Mesothelial cell of epicardium (in vitro differentiated cells): Measurements from ENCODE around the gene SND1. TPM values are rescaled to one million over a fixed set of nuclear protein-coding genes. Genes with fewer than 3 reads are reported as not detected.

Source experiments
- DNase-seq, 2 experiments: peaks; one replicate each; pipeline ENCODE4 v3.0.0; 2021; ENCODE audit warnings: low spot score in 2 of 2; ENCODE audit not compliant: unreplicated experiment in 2 of 2
- H3K27ac Mint-ChIP-seq: 2 replicates; pipeline ENCODE4 v1.8.0; 2021; ENCODE audit warnings: mixed read lengths
- H3K27me3 Mint-ChIP-seq: 2 replicates; pipeline ENCODE4 v1.8.0; 2021; ENCODE audit warnings: low read depth, mixed read lengths
- H3K36me3 Mint-ChIP-seq: 2 replicates; pipeline ENCODE4 v1.8.0; 2021; ENCODE audit warnings: mixed read lengths
- H3K4me1 Mint-ChIP-seq: 2 replicates; pipeline ENCODE4 v1.8.0; 2021; ENCODE audit warnings: mixed read lengths
- H3K4me3 Mint-ChIP-seq: 2 replicates; pipeline ENCODE4 v1.8.0; 2021; ENCODE audit warnings: mild to moderate bottlenecking, moderate library complexity, mixed read lengths
- H3K9me3 Mint-ChIP-seq: 2 replicates; pipeline ENCODE4 v1.8.0; 2021; ENCODE audit warnings: mixed read lengths
- CTCF ChIP-seq: fragments of 200-600 bp; sonication (generic); IDR thresholded peaks from one replicate; pipeline ENCODE4 v1.5.0; 2021; ENCODE audit warnings: antibody characterized with exemption; ENCODE audit not compliant: unreplicated experiment
- total RNA-seq: library from RNA; stranded (reverse); gene quantifications from 3 replicates; pipeline ENCODE4 v1.2.1, GENCODE V29; 2021

The SND1 gene
- total RNA-seq, 1 donor from 2014 or later, result 211 TPM

- Mint-ChIP-seq H3K4me1 (peaks cover 3% of the 10 kb centered on the region), H3K27me3 (no peaks in the 10 kb centered on the region), H3K4me3 (no peak overlapping the region), H3K27ac (no peak overlapping the region), H3K36me3 (no peaks in the 10 kb centered on the region), H3K9me3 (no peaks in the 10 kb centered on the region)
- no peak for DNase-seq
- no peak for TF ChIP-seq CTCF
Observed at GRCh38 chr7:127857464-127857841, 205.5 kb downstream of the SND1 start.

GRCh38 chr7:127858091-127858914, 206.3 kb downstream of the SND1 start:
- TF ChIP-seq CTCF, result no peak
- Mint-ChIP-seq H3K9me3 (no peaks in the 10 kb centered on the region), H3K36me3 (no peaks in the 10 kb centered on the region), H3K27ac (no peak overlapping the region), H3K4me3 (no peak overlapping the region), H3K27me3 (no peaks in the 10 kb centered on the region), H3K4me1 (peaks cover 6% of the 10 kb centered on the region)
- no peak for DNase-seq

- Mint-ChIP-seq H3K9me3 (no peaks in the 10 kb centered on the region), H3K27ac (no peak overlapping the region), H3K4me3 (no peak overlapping the region), H3K27me3 (no peaks in the 10 kb centered on the region), H3K4me1 (peaks cover 6% of the 10 kb centered on the region), H3K36me3 (no peaks in the 10 kb centered on the region)
- no peak for TF ChIP-seq CTCF
- DNase-seq, result no peak
Observed at GRCh38 chr7:127858915-127859189, 206.9 kb downstream of the SND1 start.

- H3K36me3 Mint-ChIP-seq, result no peaks in the 10 kb centered on the region
- DNase-seq, result no peak
- H3K4me1 Mint-ChIP-seq, result peaks cover 6% of the 10 kb centered on the region
- H3K4me3 Mint-ChIP-seq, result no peak overlapping the region
- no peak for TF ChIP-seq CTCF
- H3K27ac Mint-ChIP-seq, result no peak overlapping the region
- H3K9me3 Mint-ChIP-seq, result no peaks in the 10 kb centered on the region
- no peaks in the 10 kb centered on the region for H3K27me3 Mint-ChIP-seq
Observed at GRCh38 chr7:127859330-127859729, 207.3 kb downstream of the SND1 start.

- Mint-ChIP-seq H3K36me3 (peaks cover 6% of the 10 kb centered on the region), H3K9me3 (no peaks in the 10 kb centered on the region), H3K27ac (no peak overlapping the region), H3K4me1 (peaks cover 6% of the 10 kb centered on the region), H3K27me3 (no peaks in the 10 kb centered on the region), H3K4me3 (no peak overlapping the region)
- no peak for DNase-seq
- TF ChIP-seq CTCF, result no peak
Observed at GRCh38 chr7:127862525-127862924, 210.5 kb downstream of the SND1 start.

- no peak for DNase-seq
- Mint-ChIP-seq H3K27ac (no peak overlapping the region), H3K4me1 (peaks cover 6% of the 10 kb centered on the region), H3K4me3 (no peak overlapping the region), H3K36me3 (peaks cover 6% of the 10 kb centered on the region), H3K9me3 (no peaks in the 10 kb centered on the region), H3K27me3 (no peaks in the 10 kb centered on the region)
- TF ChIP-seq CTCF, result no peak
Observed at GRCh38 chr7:127863082-127863481, 211.1 kb downstream of the SND1 start.
